GM12878 (cell line): Measurements from ENCODE around the gene IFT22. TPM values are rescaled to one million over a fixed set of nuclear protein-coding genes. Genes with fewer than 3 reads are reported as not detected.
A peak's percentile ranks its signal among the peaks of the same experiment; 100 is the strongest.

Experiments
- ATAC-seq: fragments of 200-7000 bp; cut with Tn5 transposase; 3 replicates; pipeline ENCODE4 v1.9.1; 2020; ENCODE audit warnings: mild to moderate bottlenecking, moderate library complexity
- BruUV-seq: library from RNA; stranded (reverse); fragments of 400-500 nt; replicated peaks from 2 replicates; lab custom pipeline; 2021; lab: Mats Ljungman, UMichigan
- CTCF ChIA-PET: fragments of 300-600 bp; sonication (Branson Sonifier 250); formaldehyde crosslinking; extraction: SDS; loops from one replicate; lab custom pipeline; 2021; ENCODE audit warnings: inconsistent platforms; lab: Yijun Ruan, JAX
- POLR2A ChIA-PET: fragments of 350-600 bp; formaldehyde crosslinking; extraction: SDS; loops from one replicate; lab custom pipeline; 2021; ENCODE audit warnings: inconsistent platforms; lab: Charles Lee
- RAD21 ChIA-PET: fragments of 300-600 bp; sonication (Branson Sonifier 250); formaldehyde crosslinking; loops from one replicate; lab custom pipeline; 2023; ENCODE audit warnings: antibody characterized with exemption; ENCODE audit not compliant: unreplicated experiment; lab: Charles Lee
- SMC1A ChIA-PET: fragments of 300-600 bp; sonication (Branson Sonifier 250); formaldehyde crosslinking; loops from one replicate; lab custom pipeline; 2023; ENCODE audit not compliant: unreplicated experiment, uncharacterized antibody; lab: Charles Lee
- DNase-seq: peaks from one replicate; pipeline ENCODE4 v3.0.0-alpha.2; 2011; ENCODE audit warnings: low read depth, low spot score
- FAIRE-seq: peaks from 3 replicates; lab custom pipeline; 2011; peaks lifted over from hg19 to GRCh38; lab: Jason Lieb, UNC
- H2AFZ ChIP-seq: 2 replicates; pipeline ENCODE4 v1.6.0; 2011; ENCODE audit warnings: low read depth, low read length, control low read depth; ENCODE audit not compliant: control insufficient read depth
- H3K27ac ChIP-seq: 2 replicates; pipeline ENCODE4 v1.5.1; 2011; ENCODE audit warnings: control low read depth; ENCODE audit not compliant: control insufficient read depth, insufficient read depth
- H3K27me3 ChIP-seq, 2 experiments: replicated peaks in 1 of 2; 2 replicates each; pipeline versions ENCODE4 v1.6.0 to v1.6.1; 2011; ENCODE audit warnings: low read length in 1 of 2; ENCODE audit not compliant: control insufficient read depth in 2 of 2, insufficient read depth in 2 of 2
- H3K36me3 ChIP-seq, 2 experiments: 2 replicates each; pipeline ENCODE4 v1.5.1; 2011; ENCODE audit warnings: low read length in 1 of 2; ENCODE audit not compliant: control insufficient read depth in 2 of 2, insufficient read depth in 2 of 2
- H3K4me1 ChIP-seq: 2 replicates; pipeline ENCODE4 v1.6.1; 2011; ENCODE audit warnings: mild to moderate bottlenecking, low read length, moderate library complexity, mixed read lengths; ENCODE audit not compliant: control insufficient read depth, insufficient read depth
- H3K4me2 ChIP-seq: 2 replicates; pipeline ENCODE4 v1.6.0; 2011; ENCODE audit warnings: control low read depth; ENCODE audit not compliant: control insufficient read depth, insufficient read depth
- H3K4me3 ChIP-seq: fragments of 200-600 bp; sonication (generic); 2 replicates; pipeline ENCODE4 v1.5.1; 2016
- H3K79me2 ChIP-seq: 2 replicates; pipeline ENCODE4 v1.6.0; 2011; ENCODE audit warnings: low read length; ENCODE audit not compliant: control insufficient read depth, insufficient read depth
- H3K9ac ChIP-seq: 2 replicates; pipeline ENCODE4 v1.8.0; 2011; ENCODE audit warnings: low read length, control low read depth, mixed read lengths; ENCODE audit not compliant: control insufficient read depth, insufficient read depth
- H3K9me3 ChIP-seq: replicated peaks from 3 replicates; pipeline ENCODE4 v1.5.1; 2011; ENCODE audit warnings: mild to moderate bottlenecking, low read length; ENCODE audit not compliant: control insufficient read depth, insufficient read depth
- H4K20me1 ChIP-seq: 2 replicates; pipeline ENCODE4 v1.6.0; 2011; ENCODE audit not compliant: control insufficient read depth, insufficient read depth
- POLR2AphosphoS2 ChIP-seq: IDR thresholded peaks from 2 replicates; pipeline ENCODE4 v1.6.1; 2011; ENCODE audit warnings: low read depth, mild to moderate bottlenecking, low read length, improper control_type of control experiment, moderate library complexity
- WGBS: methylation state at CpG from one replicate; pipeline ENCODE4 v1.1.6; 2016; ENCODE audit warnings: low lambda C conversion rate; ENCODE audit not compliant: insufficient replicate concordance, insufficient coverage; ENCODE audit errors: missing lambda C conversion rate; 5-methylcytosine and 5-hydroxymethylcytosine counted together
- in situ Hi-C: fragments of 300-500 bp; cut with MboI; formaldehyde crosslinking; loops from 9 replicates; pipeline ENCODE4 v1.14.3; 2018; ENCODE audit warnings: mixed read lengths
- intact Hi-C: fragments of 100-400 bp; cut with micrococcal nuclease; formaldehyde crosslinking; loops from one replicate; pipeline ENCODE4 v1.14.2; 2022; ENCODE audit not compliant: unreplicated experiment
- polyA plus RNA-seq, 11 experiments: library from polyadenylated mRNA; depleted of rRNA in 4 of 11; unstranded in 6 of 11; stranded (reverse) in 5 of 11; fragments of >200 nt; fragmentation: Nextera tagmentation in 4 of 11; fragmentation: Illumina TruSeq in 1 of 11; extraction: Ambion mirVana in 4 of 11; extraction: Trizol in 1 of 11; gene quantifications; 1 replicate in 1 of 11; 2 replicates in 10 of 11; pipeline versions ENCODE4 v1.2.1 to v1.2.3, GENCODE V29; 2011 to 2016; ENCODE audit warnings: inconsistent platforms in 2 of 11, missing spikeins in 2 of 11, low read depth in 1 of 11
- total RNA-seq, 4 experiments: library from RNA; depleted of rRNA in 3 of 4; stranded (reverse); fragments of >200 nt in 3 of 4; fragmentation: Illumina TruSeq in 1 of 4; extraction: Trizol in 1 of 4; gene quantifications; 2 replicates each; pipeline versions ENCODE4 v1.2.1 to v1.2.3, GENCODE V29; 2013 to 2021
- TF ChIP-seq, protein P1 (sequence below), 3 experiments: IDR thresholded peaks in 2 of 3; conservative IDR thresholded peaks in 1 of 3; 2 replicates each; pipeline ENCODE4 v1.5.1; 2011; ENCODE audit warnings: low read depth in 3 of 3, low read length in 3 of 3, mild to moderate bottlenecking in 3 of 3, control low read depth in 2 of 3, moderate library complexity in 2 of 3, inconsistent platforms in 1 of 3, mixed read lengths in 1 of 3; ENCODE audit not compliant: control insufficient read depth in 2 of 3, insufficient read depth in 1 of 3; ENCODE audit errors: extremely low read depth in 1 of 3

IFT22 gene
- total and polyA plus RNA-seq, 10 of the 15 experiments (the other 5 are each of a cell fraction or from before 2014, with no cell fraction given), result 10.1 to 25.7 (median 19.0) TPM

DNA sequence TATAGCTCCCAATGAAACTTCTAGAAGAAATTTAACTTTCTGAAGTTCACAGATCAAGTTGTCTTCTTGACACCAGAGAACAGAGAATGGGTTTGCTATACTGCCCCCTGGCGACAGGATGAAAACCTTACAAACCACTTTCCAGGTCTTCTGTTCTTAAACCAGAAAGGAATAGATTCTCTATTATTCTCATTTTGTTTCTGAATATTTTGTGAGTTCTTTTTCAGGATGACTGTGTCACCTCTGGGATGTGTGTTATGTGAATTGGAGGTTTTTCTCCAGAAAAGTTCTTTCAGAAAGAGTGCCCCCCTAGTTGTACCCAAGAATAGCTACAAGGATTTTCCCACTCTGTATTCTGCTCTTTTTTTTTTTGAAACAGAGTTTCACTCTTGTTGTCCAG is 6.3 kb downstream of the IFT22 start:
- Histone ChIP-seq H2AFZ (no peak overlapping the region), H3K9me3 (no peaks in the 10 kb centered on the region; the same call in 2 of the 3 replicates), H3K4me3 (no peak overlapping the region), H3K27me3 (no peaks in the 10 kb centered on the region), H3K79me2 (no peaks in the 10 kb centered on the region), H3K4me1 (no peaks in the 10 kb centered on the region), H3K4me2 (no peak overlapping the region), H3K27ac (no peak overlapping the region), H3K36me3 (no peaks in the 10 kb centered on the region), H4K20me1 (no peaks in the 10 kb centered on the region), H3K9ac (no peak overlapping the region)
- SMC1A ChIA-PET, result interaction anchor here (0.7 to 1.6 kb wide), 2 partner anchors 33 to 1177 kb away, joined by 3 read pairs; no protein-coding TSS in a partner anchor
- DNase-seq, result no peak
- in situ Hi-C loops, result no loop called here
- WGBS, result 0% methylated on average over 1 of the region's 1 CpG
- BruUV-seq, result no TSS peak
- TF ChIP-seq, protein P1, sequence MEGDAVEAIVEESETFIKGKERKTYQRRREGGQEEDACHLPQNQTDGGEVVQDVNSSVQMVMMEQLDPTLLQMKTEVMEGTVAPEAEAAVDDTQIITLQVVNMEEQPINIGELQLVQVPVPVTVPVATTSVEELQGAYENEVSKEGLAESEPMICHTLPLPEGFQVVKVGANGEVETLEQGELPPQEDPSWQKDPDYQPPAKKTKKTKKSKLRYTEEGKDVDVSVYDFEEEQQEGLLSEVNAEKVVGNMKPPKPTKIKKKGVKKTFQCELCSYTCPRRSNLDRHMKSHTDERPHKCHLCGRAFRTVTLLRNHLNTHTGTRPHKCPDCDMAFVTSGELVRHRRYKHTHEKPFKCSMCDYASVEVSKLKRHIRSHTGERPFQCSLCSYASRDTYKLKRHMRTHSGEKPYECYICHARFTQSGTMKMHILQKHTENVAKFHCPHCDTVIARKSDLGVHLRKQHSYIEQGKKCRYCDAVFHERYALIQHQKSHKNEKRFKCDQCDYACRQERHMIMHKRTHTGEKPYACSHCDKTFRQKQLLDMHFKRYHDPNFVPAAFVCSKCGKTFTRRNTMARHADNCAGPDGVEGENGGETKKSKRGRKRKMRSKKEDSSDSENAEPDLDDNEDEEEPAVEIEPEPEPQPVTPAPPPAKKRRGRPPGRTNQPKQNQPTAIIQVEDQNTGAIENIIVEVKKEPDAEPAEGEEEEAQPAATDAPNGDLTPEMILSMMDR (IDR thresholded peaks at IDR 0.05 in 2 of 3, conservative IDR thresholded peaks at IDR 0.05 in 1 of 3; ENCODE audit: control insufficient read depth in 2 of 3, extremely low read depth in 1 of 3, insufficient read depth in 1 of 3, low read depth in 3 of 3, low read length in 3 of 3), result peak; percentile 41 to 73 (median 53)
- no peak for TF ChIP-seq POLR2AphosphoS2
- intact Hi-C loops, result no loop called here
- FAIRE-seq, result peak; percentile 70
- CTCF ChIA-PET, result interaction anchor here (0.7 to 2.0 kb wide), 13 partner anchors 10 to 171 kb away, joined by 3 to 7 read pairs (median 4); no protein-coding TSS in a partner anchor
- ATAC-seq, result peak; percentile 66
- POLR2A ChIA-PET, result no interaction called here
- RAD21 ChIA-PET, result interaction anchor here (0.9 kb wide), 1 partner anchor 171 kb away, joined by 3 read pairs; no protein-coding TSS in a partner anchor
